Endothelial cell of umbilical vein (primary cell): Measurements from ENCODE around the gene ALKBH2. TPM values are rescaled to one million over a fixed set of nuclear protein-coding genes. Genes with fewer than 3 reads are reported as not detected.

Experiments used
- BruUV-seq: library from RNA; stranded (reverse); fragments of 400-500 nt; replicated peaks from 2 replicates; lab custom pipeline; 2021; lab: Mats Ljungman, UMichigan
- CTCF ChIA-PET: fragments of 300-600, 350-600 bp; sonication (Branson Sonifier 250); formaldehyde crosslinking; loops from one replicate; lab custom pipeline; 2021; ENCODE audit warnings: antibody characterized with exemption, inconsistent platforms; lab: Charles Lee
- POLR2A ChIA-PET: fragments of 300-600, 350-600 bp; sonication (Branson Sonifier 250); formaldehyde crosslinking; loops from one replicate; lab custom pipeline; 2021; ENCODE audit warnings: antibody characterized with exemption, inconsistent platforms; lab: Charles Lee
- DNase-seq: peaks from one replicate; pipeline ENCODE4 v3.0.0-alpha.2; 2011; ENCODE audit warnings: low read depth, low spot score
- FAIRE-seq: peaks from 2 replicates; lab custom pipeline; 2011; peaks lifted over from hg19 to GRCh38; lab: Jason Lieb, UNC
- H2AFZ ChIP-seq: 2 replicates; pipeline ENCODE4 v1.6.0; 2012; ENCODE audit warnings: low read depth, low read length, control low read depth, inconsistent platforms
- H3K27ac ChIP-seq: 2 replicates; pipeline ENCODE4 v1.5.1; 2011; ENCODE audit warnings: low read depth, mild to moderate bottlenecking, control low read depth, low read length, moderate library complexity; ENCODE audit not compliant: insufficient read depth
- H3K27me3 ChIP-seq, 2 experiments: 2 replicates each; pipeline versions ENCODE4 v1.6.0 to v1.6.1; 2011; ENCODE audit warnings: low read length in 2 of 2, mixed read lengths in 1 of 2; ENCODE audit not compliant: control insufficient read depth in 2 of 2, insufficient read depth in 2 of 2
- H3K36me3 ChIP-seq, 2 experiments: 2 replicates in 1 of 2; 3 replicates in 1 of 2; pipeline ENCODE4 v1.5.1; 2011; ENCODE audit warnings: low read length in 2 of 2, mild to moderate bottlenecking in 1 of 2, moderate library complexity in 1 of 2; ENCODE audit not compliant: control insufficient read depth in 2 of 2, insufficient read depth in 2 of 2; ENCODE audit errors: extremely low read depth in 1 of 2
- H3K4me1 ChIP-seq: 3 replicates; pipeline ENCODE4 v1.5.1; 2011; ENCODE audit warnings: mild to moderate bottlenecking, low read length; ENCODE audit not compliant: control insufficient read depth, insufficient read depth; ENCODE audit errors: extremely low read depth
- H3K4me2 ChIP-seq: 2 replicates; pipeline ENCODE4 v1.6.1; 2011; ENCODE audit warnings: low read length, control low read depth, mixed read lengths; ENCODE audit not compliant: insufficient read depth
- H3K4me3 ChIP-seq, 3 experiments: fragments of 200-600 bp in 1 of 3; sonication (generic), shearing (Covaris generic) in 1 of 3; replicated peaks in 1 of 3; 2 replicates each; pipeline ENCODE4 v1.5.1; 2011 to 2016; ENCODE audit warnings: control low read depth in 3 of 3, low read length in 3 of 3, mild to moderate bottlenecking in 2 of 3, inconsistent platforms in 1 of 3, low read depth in 1 of 3, moderate library complexity in 1 of 3; ENCODE audit not compliant: insufficient read depth in 1 of 3
- H3K79me2 ChIP-seq: 2 replicates; pipeline ENCODE4 v1.6.0; 2012; ENCODE audit warnings: low read length, inconsistent platforms; ENCODE audit not compliant: control insufficient read depth, insufficient read depth
- H3K9ac ChIP-seq: replicated peaks from 2 replicates; pipeline ENCODE3; 2011; ENCODE audit warnings: low read length, control low read depth; ENCODE audit not compliant: insufficient read depth; ENCODE audit errors: extremely low read depth
- H3K9me1 ChIP-seq: replicated peaks from 3 replicates; pipeline ENCODE4 v1.6.0; 2011; ENCODE audit warnings: mild to moderate bottlenecking, low read length; ENCODE audit not compliant: control insufficient read depth, insufficient read depth; ENCODE audit errors: extremely low read depth
- H3K9me3 ChIP-seq: replicated peaks from 2 replicates; pipeline ENCODE4 v1.5.1; 2012; ENCODE audit warnings: low read length, inconsistent platforms; ENCODE audit not compliant: control insufficient read depth, insufficient read depth
- H4K20me1 ChIP-seq: replicated peaks from 2 replicates; pipeline ENCODE3; 2011; ENCODE audit warnings: mild to moderate bottlenecking, low read length; ENCODE audit not compliant: control insufficient read depth, insufficient read depth; ENCODE audit errors: extremely low read depth
- EZH2 ChIP-seq: IDR thresholded peaks from 2 replicates; pipeline ENCODE4 v1.6.1; 2012; ENCODE audit warnings: borderline replicate concordance, low read depth, mild to moderate bottlenecking, moderate library complexity, low read length, inconsistent platforms; ENCODE audit not compliant: severe bottlenecking
- FOS ChIP-seq: IDR thresholded peaks from 2 replicates; pipeline ENCODE4 v1.6.1; 2011; ENCODE audit warnings: mild to moderate bottlenecking, low read length, moderate library complexity, borderline replicate concordance; ENCODE audit not compliant: insufficient read depth
- JUN ChIP-seq: IDR thresholded peaks from 2 replicates; pipeline ENCODE4 v1.6.1; 2011; ENCODE audit warnings: borderline replicate concordance, low read depth; ENCODE audit not compliant: insufficient read length, insufficient read depth
- MAX ChIP-seq: IDR thresholded peaks from 2 replicates; pipeline ENCODE4 v1.6.1; 2011; ENCODE audit not compliant: insufficient read depth, insufficient read length
- POLR2A ChIP-seq: IDR thresholded peaks from 2 replicates; pipeline ENCODE4 v1.6.1; 2012; ENCODE audit warnings: low read depth, mild to moderate bottlenecking, control low read depth, low read length
- POLR2AphosphoS5 ChIP-seq: IDR thresholded peaks from 2 replicates; pipeline ENCODE4 v1.6.1; 2012; ENCODE audit warnings: low read depth, mild to moderate bottlenecking, control low read depth, low read length, moderate library complexity; ENCODE audit not compliant: insufficient read depth
- dilution Hi-C: fragments of 300-500 bp; cut with MboI; formaldehyde crosslinking; loops from one replicate; pipeline ENCODE4 v1.15.0; 2019; ENCODE audit warnings: low sequenced_read_pairs; ENCODE audit not compliant: extremely low pct_ligation_motif_present
- intact Hi-C: fragments of 100-400 bp; cut with micrococcal nuclease; formaldehyde crosslinking; loops from one replicate; pipeline ENCODE4 v1.10.0; 2022
- polyA plus RNA-seq, 4 experiments: library from polyadenylated mRNA; depleted of rRNA in 3 of 4; stranded (reverse) in 3 of 4; unstranded in 1 of 4; fragments of >200 nt; gene quantifications; 2 replicates each; pipeline versions ENCODE4 v1.2.1 to v1.2.3, GENCODE V29; 2011 to 2012; ENCODE audit warnings: missing spikeins in 1 of 4
- total RNA-seq: library from RNA; stranded (reverse); gene quantifications from 2 replicates; pipeline ENCODE4 v1.2.3, GENCODE V29; 2021

Gene ALKBH2
- total and polyA plus RNA-seq, 2 donors (not counting 3 experiments of a cell fraction or from before 2014, with no cell fraction given) = 5.4 to 7.3 TPM

GRCh38 chr12:109131154-109132050 is 38.1 kb upstream of the ALKBH2 start:
- FAIRE-seq (no peak), DNase-seq (no peak)
- Histone ChIP-seq H2AFZ (no peak overlapping the region), H3K4me3 (no peak overlapping the region), H3K4me1 (no peaks in the 10 kb centered on the region), H3K9me1 (no peaks in the 10 kb centered on the region), H3K36me3 (no peaks in the 10 kb centered on the region), H3K27me3 (no peaks in the 10 kb centered on the region), H3K9me3 (no peaks in the 10 kb centered on the region), H3K4me2 (no peak overlapping the region), H3K27ac (no peak overlapping the region), H4K20me1 (no peaks in the 10 kb centered on the region), H3K79me2 (no peaks in the 10 kb centered on the region), H3K9ac (no peak overlapping the region)
- intact Hi-C loops (no loop called here), dilution Hi-C loops (no loop called here)
- POLR2A ChIA-PET = no interaction called here
- BruUV-seq = no TSS peak
- CTCF ChIA-PET = interaction anchor here (1.3 to 2.0 kb wide), 2 partner anchors 20 to 254 kb away, joined by 3 to 5 read pairs; no protein-coding TSS in a partner anchor
- TF ChIP-seq POLR2A (no peak), EZH2 (no peak), JUN (no peak), MAX (no peak), POLR2AphosphoS5 (no peak), FOS (no peak)
